H1 (cell line): ENCODE results near the gene CCNJ. TPM values are rescaled to one million over a fixed set of nuclear protein-coding genes. Genes with fewer than 3 reads are reported as not detected.

Source experiments
- CTCF ChIA-PET: fragments of 300-600 bp; sonication (Branson Sonifier 250); formaldehyde crosslinking; loops from one replicate; lab custom pipeline; 2021; ENCODE audit not compliant: partially characterized antibody; lab: Charles Lee
- POLR2A ChIA-PET: fragments of 300-600 bp; sonication (Branson Sonifier 250); formaldehyde crosslinking; loops from one replicate; lab custom pipeline; 2021; ENCODE audit warnings: inconsistent platforms; ENCODE audit not compliant: partially characterized antibody; lab: Charles Lee
- DNase-seq, 2 experiments: peaks; one replicate each; pipeline versions ENCODE4 v3.0.0 to v3.0.0-alpha.2; 2010 to 2022; ENCODE audit warnings: low spot score in 2 of 2, low read depth in 1 of 2, mixed read lengths in 1 of 2
- FAIRE-seq: peaks from 2 replicates; lab custom pipeline; 2011; peaks lifted over from hg19 to GRCh38; lab: Jason Lieb, UNC
- H2AFZ ChIP-seq: 2 replicates; pipeline ENCODE4 v1.8.1; 2012; ENCODE audit warnings: low read length, inconsistent platforms
- H2AK5ac ChIP-seq: 2 replicates; pipeline ENCODE4 v1.6.1; 2013; ENCODE audit warnings: low read depth, low read length
- H2BK120ac ChIP-seq: replicated peaks from 2 replicates; pipeline ENCODE3; 2013; ENCODE audit warnings: low read depth, low read length, inconsistent platforms
- H2BK12ac ChIP-seq: 2 replicates; pipeline ENCODE4 v1.6.1; 2013; ENCODE audit warnings: low read depth, low read length
- H2BK15ac ChIP-seq: 2 replicates; pipeline ENCODE4 v1.6.1; 2013; ENCODE audit warnings: low read length
- H2BK20ac ChIP-seq: 2 replicates; pipeline ENCODE4 v1.6.1; 2013; ENCODE audit warnings: low read length
- H2BK5ac ChIP-seq: 2 replicates; pipeline ENCODE4 v1.6.1; 2013; ENCODE audit warnings: low read depth, low read length
- H3K14ac ChIP-seq: 2 replicates; pipeline ENCODE4 v1.6.1; 2013; ENCODE audit warnings: inconsistent platforms; ENCODE audit not compliant: insufficient read length
- H3K18ac ChIP-seq: 2 replicates; pipeline ENCODE4 v1.6.1; 2013; ENCODE audit warnings: low read length; ENCODE audit errors: extremely low read depth
- H3K23ac ChIP-seq: 2 replicates; pipeline ENCODE4 v1.6.1; 2013; ENCODE audit warnings: inconsistent platforms; ENCODE audit not compliant: insufficient read length
- H3K23me2 ChIP-seq: 2 replicates; pipeline ENCODE4 v1.6.1; 2013; ENCODE audit warnings: low read depth, low read length
- H3K27ac ChIP-seq: 2 replicates; pipeline ENCODE4 v1.6.1; 2011; ENCODE audit warnings: low read depth, low read length, inconsistent platforms
- H3K27me3 ChIP-seq, 4 experiments: replicated peaks in 1 of 4; 1 replicate in 1 of 4; 2 replicates in 3 of 4; pipeline versions ENCODE4 v1.6.1 to v1.8.1; 2011 to 2013; ENCODE audit warnings: low read length in 3 of 4, mild to moderate bottlenecking in 3 of 4, inconsistent platforms in 2 of 4, mixed read lengths in 2 of 4, moderate library complexity in 1 of 4; ENCODE audit not compliant: control insufficient read depth in 3 of 4, insufficient read depth in 3 of 4; ENCODE audit errors: extremely low read depth in 1 of 4
- H3K36me3 ChIP-seq, 4 experiments: 2 replicates each; pipeline versions ENCODE4 v1.6.1 to v1.8.1; 2011 to 2013; ENCODE audit warnings: mild to moderate bottlenecking in 4 of 4, low read length in 3 of 4, moderate library complexity in 2 of 4, control low read depth in 1 of 4, inconsistent platforms in 1 of 4; ENCODE audit not compliant: insufficient read depth in 4 of 4, control insufficient read depth in 2 of 4
- H3K4ac ChIP-seq: replicated peaks from 2 replicates; pipeline ENCODE3; 2013; ENCODE audit warnings: low read length, low read depth, mixed read lengths, inconsistent platforms; ENCODE audit not compliant: insufficient read length
- H3K4me1 ChIP-seq, 4 experiments: replicated peaks in 1 of 4; 1 replicate in 1 of 4; 2 replicates in 3 of 4; pipeline versions ENCODE4 v1.6.1 to v1.8.1; 2011 to 2013; ENCODE audit warnings: low read length in 3 of 4, inconsistent platforms in 2 of 4, mixed read lengths in 1 of 4; ENCODE audit not compliant: insufficient read depth in 4 of 4, control insufficient read depth in 3 of 4
- H3K4me2 ChIP-seq, 2 experiments: 2 replicates each; pipeline versions ENCODE4 v1.6.1 to v1.8.1; 2011 to 2013; ENCODE audit warnings: low read depth in 2 of 2, low read length in 2 of 2, control low read depth in 1 of 2, inconsistent platforms in 1 of 2, mild to moderate bottlenecking in 1 of 2; ENCODE audit not compliant: insufficient read depth in 1 of 2
- H3K4me3 ChIP-seq, 4 experiments: fragments of 200-600, 300-600 bp in 1 of 4; sonication (generic), shearing (Covaris generic), sonication (Bioruptor Twin) in 1 of 4; 2 replicates each; pipeline versions ENCODE4 v1.5.1 to v1.8.1; 2011 to 2016; ENCODE audit warnings: low read length in 4 of 4, low read depth in 3 of 4, control low read depth in 2 of 4, inconsistent platforms in 2 of 4, mild to moderate bottlenecking in 2 of 4, mixed read lengths in 1 of 4, moderate library complexity in 1 of 4; ENCODE audit not compliant: insufficient read depth in 2 of 4; ENCODE audit errors: extremely low read depth in 1 of 4
- H3K56ac ChIP-seq: replicated peaks from 2 replicates; pipeline ENCODE3; 2013; ENCODE audit warnings: low read depth, mild to moderate bottlenecking, mixed read lengths, low read length, inconsistent platforms; ENCODE audit not compliant: insufficient read length
- H3K79me1 ChIP-seq: 2 replicates; pipeline ENCODE4 v1.6.1; 2013; ENCODE audit warnings: low read depth, low read length, control low read depth
- H3K79me2 ChIP-seq, 2 experiments: 2 replicates each; pipeline versions ENCODE4 v1.6.1 to v1.8.1; 2012 to 2013; ENCODE audit warnings: low read length in 2 of 2, mild to moderate bottlenecking in 2 of 2, inconsistent platforms in 1 of 2; ENCODE audit not compliant: insufficient read depth in 2 of 2, control insufficient read depth in 1 of 2
- H3K9ac ChIP-seq, 4 experiments: replicated peaks in 1 of 4; 1 replicate in 1 of 4; 2 replicates in 3 of 4; pipeline versions ENCODE4 v1.6.1 to v1.8.1; 2011 to 2013; ENCODE audit warnings: low read depth in 3 of 4, low read length in 3 of 4, control low read depth in 2 of 4, mild to moderate bottlenecking in 2 of 4, moderate library complexity in 2 of 4, inconsistent platforms in 1 of 4; ENCODE audit errors: extremely low read depth in 1 of 4
- H3K9me3 ChIP-seq, 2 experiments: 2 replicates each; pipeline versions ENCODE4 v1.6.1 to v1.8.1; 2012 to 2013; ENCODE audit warnings: mild to moderate bottlenecking in 2 of 2, moderate library complexity in 2 of 2, control low read depth in 1 of 2, inconsistent platforms in 1 of 2, low read depth in 1 of 2, low read length in 1 of 2, mixed read lengths in 1 of 2; ENCODE audit not compliant: insufficient read depth in 2 of 2
- H4K20me1 ChIP-seq, 2 experiments: replicated peaks in 1 of 2; 2 replicates each; pipeline versions ENCODE3 to v1.8.1; 2011 to 2013; ENCODE audit warnings: inconsistent platforms in 2 of 2, low read length in 2 of 2, mild to moderate bottlenecking in 1 of 2; ENCODE audit not compliant: insufficient read depth in 2 of 2, control insufficient read depth in 1 of 2
- H4K5ac ChIP-seq: 2 replicates; pipeline ENCODE4 v1.6.1; 2013; ENCODE audit warnings: low read length, low read depth, mixed read lengths, inconsistent platforms; ENCODE audit not compliant: insufficient read length
- H4K8ac ChIP-seq: 2 replicates; pipeline ENCODE4 v1.8.0; 2013; ENCODE audit warnings: mild to moderate bottlenecking, moderate library complexity, low read length, inconsistent platforms; ENCODE audit not compliant: insufficient read depth; ENCODE audit errors: extremely low read depth
- H4K91ac ChIP-seq: replicated peaks from 2 replicates; pipeline ENCODE3; 2013; ENCODE audit warnings: low read length, mixed read lengths, inconsistent platforms; ENCODE audit not compliant: insufficient read length
- EGR1 ChIP-seq: IDR thresholded peaks from 2 replicates; pipeline ENCODE4 v1.6.1; 2011; ENCODE audit warnings: low read depth, low read length, borderline replicate concordance
- JUND ChIP-seq: IDR thresholded peaks from 2 replicates; pipeline ENCODE4 v1.6.1; 2011; ENCODE audit warnings: mild to moderate bottlenecking, improper control_type of control experiment, low read length
- KDM1A ChIP-seq: fragments of 200-600, 300-600 bp; sonication (generic); IDR thresholded peaks from 2 replicates; pipeline ENCODE4 v1.7.1; 2016; ENCODE audit warnings: mild to moderate bottlenecking, low read length, borderline replicate concordance
- WGBS, 2 experiments: shearing (Covaris generic) in 1 of 2; methylation state at CpG; one replicate each; pipeline versions ENCODE4 v1.1.6 to v1.1.7; 2013 to 2015; ENCODE audit warnings: low lambda C conversion rate in 2 of 2, mixed read lengths in 2 of 2, inconsistent platforms in 1 of 2, low coverage in 1 of 2, missing lambda C conversion rate in 1 of 2; ENCODE audit not compliant: insufficient replicate concordance in 2 of 2, insufficient coverage in 1 of 2, insufficient read length in 1 of 2; ENCODE audit errors: extremely low coverage in 1 of 2, missing lambda C conversion rate in 1 of 2; 5-methylcytosine and 5-hydroxymethylcytosine counted together
- polyA plus RNA-seq, 7 experiments: library from polyadenylated mRNA; depleted of rRNA in 3 of 7; stranded (reverse) in 5 of 7; unstranded in 2 of 7; fragments of >200 nt in 5 of 7; fragments of 200-250 nt in 2 of 7; gene quantifications; 1 replicate in 5 of 7; 2 replicates in 1 of 7; 4 replicates in 1 of 7; pipeline versions ENCODE4 v1.2.1 to v1.2.3, GENCODE V29; 2011 to 2013; ENCODE audit warnings: missing spikeins in 2 of 7, mixed read lengths in 2 of 7
- total RNA-seq: library from RNA; stranded (reverse); fragmentation: NEBNext Ultra II Directional; extraction: Animal tissue kit (Norgen Biotek cat#: 25700); gene quantifications from 2 replicates; pipeline ENCODE4 v1.2.1, GENCODE V29; 2021

The CCNJ gene
- total and polyA plus RNA-seq, 2 of the 8 experiments (the other 6 are each of a cell fraction or from before 2014, with no cell fraction given), result 31.4 to 34.7 TPM

GRCh38 chr10:96013956-96014355 lies 29.4 kb upstream of the CCNJ start:
- Histone ChIP-seq H3K27me3 (no peaks in the 10 kb centered on the region), H3K56ac (no peak overlapping the region), H3K79me1 (no peaks in the 10 kb centered on the region), H2BK20ac (no peak overlapping the region), H3K4me2 (no peak overlapping the region), H4K5ac (no peak overlapping the region), H3K79me2 (no peaks in the 10 kb centered on the region), H4K91ac (no peak overlapping the region), H2BK5ac (no peak overlapping the region), H3K14ac (no peak overlapping the region), H3K9me3 (no peaks in the 10 kb centered on the region), H3K27ac (no peak overlapping the region), H3K23me2 (peaks cover 3% of the 10 kb centered on the region; the same call in 1 of the 2 replicates), H2BK12ac (no peak overlapping the region), H2AFZ (no peak overlapping the region), H3K36me3 (no peaks in the 10 kb centered on the region), H2BK120ac (no peak overlapping the region), H2AK5ac (no peak overlapping the region), H3K4me3 (no peak overlapping the region), H2BK15ac (no peak overlapping the region), H3K4me1 (no peaks in the 10 kb centered on the region), H3K18ac (no peak overlapping the region), H3K9ac (no peak overlapping the region), H3K23ac (no peak overlapping the region), H4K20me1 (no peaks in the 10 kb centered on the region), H3K4ac (no peak overlapping the region), H4K8ac (no peak overlapping the region)
- FAIRE-seq (no peak), DNase-seq (no peak)
- WGBS, 2 experiments, result 81% methylated on average over 2 of the region's 2 CpGs; no CpG with 5 or more reads in 1 of the 2 experiments
- TF ChIP-seq EGR1, result no peak
- no peak for TF ChIP-seq JUND
- no peak for TF ChIP-seq KDM1A
- ChIA-PET CTCF (interaction anchor here (0.6 to 1.5 kb wide), 7 partner anchors 10 to 319 kb away, joined by 3 to 6 read pairs (median 5); partner anchors contain the start of gene ZNF518A), POLR2A (no interaction called here)
